Left hindlimb (tissue), 1 donor: ENCODE results near the gene RAE1.
A peak's percentile ranks its signal among the peaks of the same experiment; 100 is the strongest.

Experiments used
- DNase-seq: peaks from one replicate; pipeline ENCODE4 v3.0.0-alpha.2; 2018

The RAE1 gene

GRCh38 chr20:57374343-57374930 lies 23.4 kb downstream of the RAE1 start:
- DNase-seq, result no peak

- no peak for DNase-seq
Observed at GRCh38 chr20:57374931-57375651, 24.0 kb downstream of the RAE1 start.

- no peak for DNase-seq
Observed at GRCh38 chr20:57375652-57376230, 24.7 kb downstream of the RAE1 start.

- DNase-seq, result no peak
Observed at GRCh38 chr20:57377350-57377749, 26.3 kb downstream of the RAE1 start.

- DNase-seq, result no peak
Observed at GRCh38 chr20:57378107-57378506, 27.1 kb downstream of the RAE1 start.

- no peak for DNase-seq
Observed at GRCh38 chr20:57378646-57379262, 27.7 kb downstream of the RAE1 start.

- DNase-seq, result no peak
Observed at GRCh38 chr20:57379263-57379647, 28.2 kb downstream of the RAE1 start.

- no peak for DNase-seq
Observed at GRCh38 chr20:57380081-57380750, 29.2 kb downstream of the RAE1 start.

- DNase-seq, result peak; percentile 83
Observed at GRCh38 chr20:57381596-57382503, 30.8 kb downstream of the RAE1 start.

GRCh38 chr20:57382516-57382915 lies 31.5 kb downstream of the RAE1 start:
- no peak for DNase-seq

GRCh38 chr20:57383447-57384347 lies 32.6 kb downstream of the RAE1 start:
- DNase-seq, result no peak

GRCh38 chr20:57384486-57384885 lies 33.4 kb downstream of the RAE1 start:
- no peak for DNase-seq

GRCh38 chr20:57384953-57385761 lies 34.1 kb downstream of the RAE1 start:
- no peak for DNase-seq

GRCh38 chr20:57385940-57386339 lies 34.9 kb downstream of the RAE1 start:
- DNase-seq, result no peak

- peak; percentile 18 for DNase-seq
Observed at GRCh38 chr20:57386762-57387161, 35.7 kb downstream of the RAE1 start.

- peak; percentile 15 for DNase-seq
Observed at GRCh38 chr20:57387463-57387862, 36.4 kb downstream of the RAE1 start.

- peak; percentile 22 for DNase-seq
Observed at GRCh38 chr20:57387945-57388371, 36.9 kb downstream of the RAE1 start.

- DNase-seq, result peak; percentile 79
Observed at GRCh38 chr20:57388953-57389694, 38.1 kb downstream of the RAE1 start.
